Glutamatergic neuron (in vitro differentiated cells): ENCODE data around the gene MACROD2. TPM values are rescaled to one million over a fixed set of nuclear protein-coding genes. Genes with fewer than 3 reads are reported as not detected.
A peak's percentile ranks its signal among the peaks of the same experiment; 100 is the strongest.
"Not testable (repeated sequence)": the region's sequence is repeated elsewhere in the genome, so short reads cannot be mapped to it uniquely, and the experiment has no call there.

ENCODE experiments used
- DNase-seq: peaks from one replicate; pipeline ENCODE4 v3.0.0; 2022
- H3K27ac Mint-ChIP-seq: one replicate; pipeline ENCODE4 v1.8.0; 2020; ENCODE audit warnings: mild to moderate bottlenecking, mixed read lengths, inconsistent platforms; ENCODE audit not compliant: unreplicated experiment
- H3K27me3 Mint-ChIP-seq: one replicate; pipeline ENCODE4 v1.8.0; 2020; ENCODE audit warnings: mild to moderate bottlenecking, moderate library complexity, mixed read lengths, inconsistent platforms; ENCODE audit not compliant: unreplicated experiment
- H3K36me3 Mint-ChIP-seq: one replicate; pipeline ENCODE4 v1.8.0; 2020; ENCODE audit warnings: mild to moderate bottlenecking, mixed read lengths, inconsistent platforms; ENCODE audit not compliant: unreplicated experiment
- H3K4me1 Mint-ChIP-seq: one replicate; pipeline ENCODE4 v1.8.0; 2020; ENCODE audit warnings: mild to moderate bottlenecking, low read depth, mixed read lengths, inconsistent platforms; ENCODE audit not compliant: unreplicated experiment
- H3K4me3 Mint-ChIP-seq: one replicate; pipeline ENCODE4 v1.8.0; 2020; ENCODE audit warnings: mild to moderate bottlenecking, mixed read lengths, inconsistent platforms; ENCODE audit not compliant: unreplicated experiment
- H3K9me3 Mint-ChIP-seq: one replicate; pipeline ENCODE4 v1.8.0; 2020; ENCODE audit warnings: mild to moderate bottlenecking, moderate library complexity, mixed read lengths, inconsistent platforms; ENCODE audit not compliant: unreplicated experiment
- CTCF ChIP-seq: fragments of 200-600 bp; sonication (generic); IDR thresholded peaks from one replicate; pipeline ENCODE4 v1.5.0; 2021; ENCODE audit not compliant: partially characterized antibody, unreplicated experiment
- total RNA-seq: library from RNA; stranded (reverse); fragmentation: NEBNext Ultra II Directional; extraction: Animal tissue kit (Norgen Biotek cat#: 25700); gene quantifications from one replicate; pipeline ENCODE4 v1.2.1, GENCODE V29; 2021; ENCODE audit not compliant: unreplicated experiment

Gene MACROD2
- total RNA-seq, 1 donor from 2014 or later = 8.7 TPM

GRCh38 chr20:16011519-16011918 is 2016.2 kb downstream of the MACROD2 start:
- Mint-ChIP-seq H3K4me3 (no peak overlapping the region), H3K9me3 (no peaks in the 10 kb centered on the region), H3K36me3 (no peaks in the 10 kb centered on the region), H3K27me3 (peaks cover 4% of the 10 kb centered on the region), H3K27ac (peak overlapping the region; percentile 67), H3K4me1 (peaks cover 24% of the 10 kb centered on the region)
- no peak for DNase-seq
- no peak for TF ChIP-seq CTCF

- H3K4me3 Mint-ChIP-seq, H3K36me3 Mint-ChIP-seq, DNase-seq, H3K27me3 Mint-ChIP-seq, H3K9me3 Mint-ChIP-seq, H3K27ac Mint-ChIP-seq: not testable (repeated sequence)
- H3K4me1 Mint-ChIP-seq = peaks cover 20% of the 10 kb centered on the region
Measured at GRCh38 chr20:16012934-16013333, 2017.6 kb downstream of the MACROD2 start.

GRCh38 chr20:16013631-16014030 is 2018.3 kb downstream of the MACROD2 start:
- no peak for DNase-seq
- no peak overlapping the region for H3K27ac Mint-ChIP-seq
- no peaks in the 10 kb centered on the region for H3K36me3 Mint-ChIP-seq
- H3K9me3 Mint-ChIP-seq = no peaks in the 10 kb centered on the region
- no peak overlapping the region for H3K4me3 Mint-ChIP-seq
- H3K4me1 Mint-ChIP-seq = peaks cover 20% of the 10 kb centered on the region
- no peak for TF ChIP-seq CTCF
- peaks cover 4% of the 10 kb centered on the region for H3K27me3 Mint-ChIP-seq

GRCh38 chr20:16014436-16014835 is 2019.1 kb downstream of the MACROD2 start:
- H3K27ac Mint-ChIP-seq = no peak overlapping the region
- no peaks in the 10 kb centered on the region for H3K36me3 Mint-ChIP-seq
- no peak overlapping the region for H3K4me3 Mint-ChIP-seq
- peaks cover 4% of the 10 kb centered on the region for H3K27me3 Mint-ChIP-seq
- peaks cover 20% of the 10 kb centered on the region for H3K4me1 Mint-ChIP-seq
- no peaks in the 10 kb centered on the region for H3K9me3 Mint-ChIP-seq
- no peak for TF ChIP-seq CTCF
- no peak for DNase-seq

- no peaks in the 10 kb centered on the region for H3K9me3 Mint-ChIP-seq
- H3K36me3 Mint-ChIP-seq = no peaks in the 10 kb centered on the region
- no peak for DNase-seq
- TF ChIP-seq CTCF = peak; percentile 11
- H3K4me1 Mint-ChIP-seq = peaks cover 5% of the 10 kb centered on the region
- no peak overlapping the region for H3K27ac Mint-ChIP-seq
- no peaks in the 10 kb centered on the region for H3K27me3 Mint-ChIP-seq
- no peak overlapping the region for H3K4me3 Mint-ChIP-seq
Measured at GRCh38 chr20:16017656-16018055, 2022.3 kb downstream of the MACROD2 start.

GRCh38 chr20:16018881-16019280 is 2023.6 kb downstream of the MACROD2 start:
- Mint-ChIP-seq H3K9me3 (no peaks in the 10 kb centered on the region), H3K27ac (no peak overlapping the region), H3K27me3 (no peaks in the 10 kb centered on the region), H3K4me3 (no peak overlapping the region), H3K36me3 (no peaks in the 10 kb centered on the region), H3K4me1 (peaks cover 5% of the 10 kb centered on the region)
- no peak for DNase-seq
- TF ChIP-seq CTCF = no peak
